HepG2 (cell line): ENCODE data around the gene LSM14B. TPM values are rescaled to one million over a fixed set of nuclear protein-coding genes. Genes with fewer than 3 reads are reported as not detected.
A peak's percentile ranks its signal among the peaks of the same experiment; 100 is the strongest.

ENCODE experiments used
- BRF2 ChIP-seq: sonication (generic); formaldehyde crosslinking; IDR thresholded peaks from 2 replicates; pipeline ENCODE4 v1.8.1; 2022; ENCODE audit warnings: mild to moderate bottlenecking, missing genetic modification reagents
- ELF1 ChIP-seq: sonication (generic); formaldehyde crosslinking; IDR thresholded peaks from 2 replicates; pipeline ENCODE4 v1.4.0; 2020; ENCODE audit warnings: missing genetic modification reagents
- GLI4 ChIP-seq: sonication (generic); formaldehyde crosslinking; IDR thresholded peaks from 2 replicates; pipeline ENCODE4 v1.5.1; 2020; ENCODE audit warnings: missing genetic modification reagents, mild to moderate bottlenecking, moderate library complexity, borderline replicate concordance
- HCFC1 ChIP-seq: fragments of 150-350 bp; IDR thresholded peaks from 2 replicates; pipeline ENCODE4 v1.6.1; 2014; ENCODE audit warnings: low read depth, low read length
- KDM4B ChIP-seq: sonication (generic); formaldehyde crosslinking; IDR thresholded peaks from 2 replicates; pipeline ENCODE4 v1.4.0; 2020; ENCODE audit warnings: missing genetic modification reagents
- MAFF ChIP-seq: IDR thresholded peaks from 2 replicates; pipeline ENCODE4 v1.6.1; 2011; ENCODE audit warnings: low read depth, low read length, improper control_type of control experiment
- MLLT10 ChIP-seq: sonication (generic); formaldehyde crosslinking; IDR thresholded peaks from 2 replicates; pipeline ENCODE4 v1.4.0; 2020; ENCODE audit warnings: missing genetic modification reagents
- STAG1 ChIP-seq: sonication (generic); formaldehyde crosslinking; IDR thresholded peaks from 2 replicates; pipeline ENCODE4 v1.4.0; 2020; ENCODE audit warnings: missing genetic modification reagents
- XBP1 ChIP-seq: sonication (generic); formaldehyde crosslinking; IDR thresholded peaks from 2 replicates; pipeline ENCODE4 v1.5.0; 2020; ENCODE audit warnings: missing genetic modification reagents
- ZBTB21 ChIP-seq: sonication (generic); formaldehyde crosslinking; IDR thresholded peaks from 2 replicates; pipeline ENCODE4 v1.4.0; 2020; ENCODE audit warnings: missing genetic modification reagents
- ZNF234 ChIP-seq: sonication (generic); formaldehyde crosslinking; conservative IDR thresholded peaks from 2 replicates; pipeline ENCODE4 v1.5.1; 2020; ENCODE audit warnings: mild to moderate bottlenecking, missing genetic modification reagents
- ZNF326 ChIP-seq: sonication (generic); formaldehyde crosslinking; IDR thresholded peaks from 2 replicates; pipeline ENCODE4 v1.4.0; 2020; ENCODE audit warnings: missing genetic modification reagents, borderline replicate concordance
- ZNF746 ChIP-seq: sonication (generic); formaldehyde crosslinking; IDR thresholded peaks from 2 replicates; pipeline ENCODE4 v1.8.0; 2022; ENCODE audit warnings: mild to moderate bottlenecking, missing genetic modification reagents
- ZNF75D ChIP-seq: sonication (generic); formaldehyde crosslinking; IDR thresholded peaks from 2 replicates; pipeline ENCODE4 v1.8.1; 2023; ENCODE audit warnings: missing genetic modification reagents, mild to moderate bottlenecking, borderline replicate concordance
- ZSCAN20 ChIP-seq: sonication (generic); formaldehyde crosslinking; IDR thresholded peaks from 2 replicates; pipeline ENCODE4 v1.4.0; 2020; ENCODE audit warnings: missing genetic modification reagents, mild to moderate bottlenecking, borderline replicate concordance
- polyA plus RNA-seq, 8 experiments: library from polyadenylated mRNA; depleted of rRNA in 3 of 8; stranded (reverse) in 7 of 8; unstranded in 1 of 8; fragments of >200 nt; fragmentation: Illumina TruSeq in 4 of 8; extraction: Trizol in 4 of 8; gene quantifications; 2 replicates each; pipeline versions ENCODE4 v1.2.1 to v1.2.3, GENCODE V29; 2011 to 2016; ENCODE audit warnings: low read depth in 4 of 8, missing spikeins in 1 of 8, mixed read lengths in 1 of 8; ENCODE audit not compliant: insufficient read depth in 1 of 8
- total RNA-seq, 5 experiments: library from RNA; depleted of rRNA; stranded (reverse); fragments of >200 nt; fragmentation: Illumina TruSeq; extraction: Trizol; gene quantifications; 2 replicates each; pipeline ENCODE4 v1.2.3, GENCODE V29; 2016; ENCODE audit warnings: low read depth in 1 of 5
- TF ChIP-seq, protein P1 (sequence below): sonication (generic); formaldehyde crosslinking; IDR thresholded peaks from 2 replicates; pipeline ENCODE4 v1.4.0; 2020; ENCODE audit warnings: mild to moderate bottlenecking, missing genetic modification reagents
- TF ChIP-seq, protein P2 (sequence below): sonication (generic); formaldehyde crosslinking; conservative IDR thresholded peaks from 2 replicates; pipeline ENCODE4 v1.4.0; 2020; ENCODE audit warnings: missing genetic modification reagents
- TF ChIP-seq, protein P3 (sequence below): sonication (generic); formaldehyde crosslinking; IDR thresholded peaks from 2 replicates; pipeline ENCODE4 v1.4.0; 2020; ENCODE audit warnings: low read depth, mild to moderate bottlenecking, missing genetic modification reagents
- TF ChIP-seq, protein P4 (sequence below): sonication (generic); formaldehyde crosslinking; conservative IDR thresholded peaks from 2 replicates; pipeline ENCODE4 v1.8.0; 2022; ENCODE audit warnings: low read depth, missing genetic modification reagents
- TF ChIP-seq, protein P5 (sequence below): sonication (generic); formaldehyde crosslinking; IDR thresholded peaks from 2 replicates; pipeline ENCODE4 v1.4.0; 2020; ENCODE audit warnings: missing genetic modification reagents

Gene LSM14B
- total and polyA plus RNA-seq, 2 of the 13 experiments (the other 11 are each of a cell fraction or from before 2014, with no cell fraction given), result 43.3 to 79.2 TPM

DNA sequence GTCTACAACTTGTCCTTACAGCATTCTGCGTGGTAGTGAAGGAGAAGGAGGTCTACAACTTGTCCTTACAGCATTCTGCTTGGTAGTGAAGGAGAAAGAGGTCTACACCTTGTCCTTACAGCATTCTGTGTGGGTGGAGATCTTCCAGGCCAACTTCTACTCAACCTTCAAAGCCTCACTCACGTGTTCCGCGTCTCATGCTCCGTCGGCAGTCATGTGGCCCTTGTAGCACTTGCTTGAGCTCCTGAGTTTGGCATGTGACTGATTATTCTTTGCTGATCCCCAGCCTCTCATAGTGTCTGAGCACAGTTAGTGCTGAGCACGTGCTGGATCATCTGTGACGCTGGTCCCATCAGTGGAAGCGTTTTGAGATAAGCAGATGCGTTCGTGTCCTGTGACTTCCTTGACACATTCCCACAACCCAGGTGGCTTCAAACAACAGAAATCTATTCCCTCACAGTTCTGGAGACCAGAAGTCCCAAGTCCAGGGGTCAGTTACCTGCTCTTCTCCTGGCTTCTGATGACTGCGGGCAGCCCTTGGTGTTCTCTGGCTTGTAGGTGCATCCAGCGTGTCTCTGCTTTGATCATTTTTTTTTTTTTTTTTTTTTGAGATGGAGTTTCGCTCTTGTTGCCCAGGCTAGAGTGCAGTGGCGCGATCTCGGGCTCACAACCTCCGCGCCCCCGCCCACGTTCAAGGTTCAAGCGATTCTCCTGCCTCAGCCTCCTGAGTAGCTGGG is 23.9 kb downstream of the LSM14B start (continued):
- TF ChIP-seq STAG1 (CRISPR knock-in tag), result no peak
- TF ChIP-seq BRF2 (CRISPR knock-in tag), result no peak
- TF ChIP-seq MLLT10 (CRISPR knock-in tag), result no peak
- TF ChIP-seq, protein P1, sequence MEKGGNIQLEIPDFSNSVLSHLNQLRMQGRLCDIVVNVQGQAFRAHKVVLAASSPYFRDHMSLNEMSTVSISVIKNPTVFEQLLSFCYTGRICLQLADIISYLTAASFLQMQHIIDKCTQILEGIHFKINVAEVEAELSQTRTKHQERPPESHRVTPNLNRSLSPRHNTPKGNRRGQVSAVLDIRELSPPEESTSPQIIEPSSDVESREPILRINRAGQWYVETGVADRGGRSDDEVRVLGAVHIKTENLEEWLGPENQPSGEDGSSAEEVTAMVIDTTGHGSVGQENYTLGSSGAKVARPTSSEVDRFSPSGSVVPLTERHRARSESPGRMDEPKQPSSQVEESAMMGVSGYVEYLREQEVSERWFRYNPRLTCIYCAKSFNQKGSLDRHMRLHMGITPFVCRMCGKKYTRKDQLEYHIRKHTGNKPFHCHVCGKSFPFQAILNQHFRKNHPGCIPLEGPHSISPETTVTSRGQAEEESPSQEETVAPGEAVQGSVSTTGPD (CRISPR knock-in tag), result 0 out of 2 replicates have a peak, but pooled peaks have one; percentile 29
- TF ChIP-seq, protein P2, sequence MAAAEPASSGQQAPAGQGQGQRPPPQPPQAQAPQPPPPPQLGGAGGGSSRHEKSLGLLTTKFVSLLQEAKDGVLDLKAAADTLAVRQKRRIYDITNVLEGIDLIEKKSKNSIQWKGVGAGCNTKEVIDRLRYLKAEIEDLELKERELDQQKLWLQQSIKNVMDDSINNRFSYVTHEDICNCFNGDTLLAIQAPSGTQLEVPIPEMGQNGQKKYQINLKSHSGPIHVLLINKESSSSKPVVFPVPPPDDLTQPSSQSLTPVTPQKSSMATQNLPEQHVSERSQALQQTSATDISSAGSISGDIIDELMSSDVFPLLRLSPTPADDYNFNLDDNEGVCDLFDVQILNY (CRISPR knock-in tag), result no peak
- TF ChIP-seq MAFF, result no peak
- 0 out of 2 replicates have a peak, but pooled peaks have one; percentile 32 for TF ChIP-seq GLI4 (CRISPR knock-in tag)
- TF ChIP-seq KDM4B, result no peak
- TF ChIP-seq ZNF326 (CRISPR knock-in tag), result no peak
- TF ChIP-seq ZNF75D (CRISPR knock-in tag), result no peak
- TF ChIP-seq HCFC1, result no peak
- TF ChIP-seq, protein P3, sequence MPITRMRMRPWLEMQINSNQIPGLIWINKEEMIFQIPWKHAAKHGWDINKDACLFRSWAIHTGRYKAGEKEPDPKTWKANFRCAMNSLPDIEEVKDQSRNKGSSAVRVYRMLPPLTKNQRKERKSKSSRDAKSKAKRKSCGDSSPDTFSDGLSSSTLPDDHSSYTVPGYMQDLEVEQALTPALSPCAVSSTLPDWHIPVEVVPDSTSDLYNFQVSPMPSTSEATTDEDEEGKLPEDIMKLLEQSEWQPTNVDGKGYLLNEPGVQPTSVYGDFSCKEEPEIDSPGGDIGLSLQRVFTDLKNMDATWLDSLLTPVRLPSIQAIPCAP (CRISPR knock-in tag), result no peak
- TF ChIP-seq, protein P4, sequence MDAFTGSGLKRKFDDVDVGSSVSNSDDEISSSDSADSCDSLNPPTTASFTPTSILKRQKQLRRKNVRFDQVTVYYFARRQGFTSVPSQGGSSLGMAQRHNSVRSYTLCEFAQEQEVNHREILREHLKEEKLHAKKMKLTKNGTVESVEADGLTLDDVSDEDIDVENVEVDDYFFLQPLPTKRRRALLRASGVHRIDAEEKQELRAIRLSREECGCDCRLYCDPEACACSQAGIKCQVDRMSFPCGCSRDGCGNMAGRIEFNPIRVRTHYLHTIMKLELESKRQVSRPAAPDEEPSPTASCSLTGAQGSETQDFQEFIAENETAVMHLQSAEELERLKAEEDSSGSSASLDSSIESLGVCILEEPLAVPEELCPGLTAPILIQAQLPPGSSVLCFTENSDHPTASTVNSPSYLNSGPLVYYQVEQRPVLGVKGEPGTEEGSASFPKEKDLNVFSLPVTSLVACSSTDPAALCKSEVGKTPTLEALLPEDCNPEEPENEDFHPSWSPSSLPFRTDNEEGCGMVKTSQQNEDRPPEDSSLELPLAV (CRISPR knock-in tag), result no peak
- TF ChIP-seq ZSCAN20 (CRISPR knock-in tag), result no peak
- no peak for TF ChIP-seq ELF1 (CRISPR knock-in tag)
- no peak; the same call in 1 of the 2 replicates for TF ChIP-seq ZBTB21 (CRISPR knock-in tag)
- TF ChIP-seq, protein P5, sequence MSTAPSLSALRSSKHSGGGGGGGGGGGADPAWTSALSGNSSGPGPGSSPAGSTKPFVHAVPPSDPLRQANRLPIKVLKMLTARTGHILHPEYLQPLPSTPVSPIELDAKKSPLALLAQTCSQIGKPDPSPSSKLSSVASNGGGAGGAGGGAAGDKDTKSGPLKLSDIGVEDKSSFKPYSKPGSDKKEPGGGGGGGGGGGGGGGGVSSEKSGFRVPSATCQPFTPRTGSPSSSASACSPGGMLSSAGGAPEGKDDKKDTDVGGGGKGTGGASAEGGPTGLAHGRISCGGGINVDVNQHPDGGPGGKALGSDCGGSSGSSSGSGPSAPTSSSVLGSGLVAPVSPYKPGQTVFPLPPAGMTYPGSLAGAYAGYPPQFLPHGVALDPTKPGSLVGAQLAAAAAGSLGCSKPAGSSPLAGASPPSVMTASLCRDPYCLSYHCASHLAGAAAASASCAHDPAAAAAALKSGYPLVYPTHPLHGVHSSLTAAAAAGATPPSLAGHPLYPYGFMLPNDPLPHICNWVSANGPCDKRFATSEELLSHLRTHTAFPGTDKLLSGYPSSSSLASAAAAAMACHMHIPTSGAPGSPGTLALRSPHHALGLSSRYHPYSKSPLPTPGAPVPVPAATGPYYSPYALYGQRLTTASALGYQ (CRISPR knock-in tag), result no peak
- no peak for TF ChIP-seq ZNF746 (CRISPR knock-in tag)
- TF ChIP-seq XBP1, result no peak
- no peak for TF ChIP-seq ZNF234
